AG09309 (cell line): ENCODE data around the gene CLEC11A.

Experiments used
- DNase-seq: peaks from one replicate; pipeline ENCODE4 v3.0.0-alpha.2; 2010; ENCODE audit warnings: low read depth
- H3K4me3 ChIP-seq: 2 replicates; pipeline ENCODE4 v1.5.1; 2011; ENCODE audit warnings: mild to moderate bottlenecking, low read depth, low read length, moderate library complexity; ENCODE audit not compliant: control insufficient read depth
- CTCF ChIP-seq: IDR thresholded peaks from 2 replicates; pipeline ENCODE4 v1.5.1; 2011; ENCODE audit warnings: mild to moderate bottlenecking, low read depth, low read length, inconsistent platforms; ENCODE audit not compliant: insufficient read depth, control insufficient read depth; ENCODE audit errors: missing control alignments

CLEC11A gene

GRCh38 chr19:50722201-50723013 is 757 bp upstream of the CLEC11A start:
- no peak for DNase-seq
- no peak for TF ChIP-seq CTCF
- H3K4me3 ChIP-seq = peak overlapping the region; percentile 88

GRCh38 chr19:50723735-50724521 is 764 bp downstream of the CLEC11A start:
- DNase-seq = no peak
- TF ChIP-seq CTCF = no peak
- H3K4me3 ChIP-seq = peak overlapping the region; percentile 88

GRCh38 chr19:50724522-50725217 is 1.5 kb downstream of the CLEC11A start:
- peak; percentile 97 for DNase-seq
- TF ChIP-seq CTCF = peak; percentile 49
- peak overlapping the region; percentile 88 for H3K4me3 ChIP-seq

GRCh38 chr19:50725218-50725910 is 2.2 kb downstream of the CLEC11A start:
- no peak for DNase-seq
- H3K4me3 ChIP-seq = peak overlapping the region; percentile 76
- TF ChIP-seq CTCF = no peak

GRCh38 chr19:50725911-50726230 is 2.7 kb downstream of the CLEC11A start:
- TF ChIP-seq CTCF = no peak
- DNase-seq = no peak
- H3K4me3 ChIP-seq = peak overlapping the region; percentile 76
